Retinal pigment epithelial cell (primary cell): ENCODE data around the gene SCUBE1.
A peak's percentile ranks its signal among the peaks of the same experiment; 100 is the strongest.

Source experiments
- DNase-seq: peaks from one replicate; pipeline ENCODE4 v3.0.0-alpha.2; 2010; ENCODE audit warnings: low read depth
- H3K4me3 ChIP-seq: 2 replicates; pipeline ENCODE4 v1.5.1; 2011; ENCODE audit warnings: mild to moderate bottlenecking, low read length, control low read depth, moderate library complexity
- TF ChIP-seq, protein P1 (sequence below): conservative IDR thresholded peaks from 2 replicates; pipeline ENCODE4 v1.5.1; 2011; ENCODE audit warnings: low read depth, low read length, control low read depth, inconsistent platforms

The SCUBE1 gene

GRCh38 chr22:43156413-43156812, 186.8 kb downstream of the SCUBE1 start:
- H3K4me3 ChIP-seq = no peak overlapping the region
- no peak for DNase-seq
- TF ChIP-seq, protein P1, sequence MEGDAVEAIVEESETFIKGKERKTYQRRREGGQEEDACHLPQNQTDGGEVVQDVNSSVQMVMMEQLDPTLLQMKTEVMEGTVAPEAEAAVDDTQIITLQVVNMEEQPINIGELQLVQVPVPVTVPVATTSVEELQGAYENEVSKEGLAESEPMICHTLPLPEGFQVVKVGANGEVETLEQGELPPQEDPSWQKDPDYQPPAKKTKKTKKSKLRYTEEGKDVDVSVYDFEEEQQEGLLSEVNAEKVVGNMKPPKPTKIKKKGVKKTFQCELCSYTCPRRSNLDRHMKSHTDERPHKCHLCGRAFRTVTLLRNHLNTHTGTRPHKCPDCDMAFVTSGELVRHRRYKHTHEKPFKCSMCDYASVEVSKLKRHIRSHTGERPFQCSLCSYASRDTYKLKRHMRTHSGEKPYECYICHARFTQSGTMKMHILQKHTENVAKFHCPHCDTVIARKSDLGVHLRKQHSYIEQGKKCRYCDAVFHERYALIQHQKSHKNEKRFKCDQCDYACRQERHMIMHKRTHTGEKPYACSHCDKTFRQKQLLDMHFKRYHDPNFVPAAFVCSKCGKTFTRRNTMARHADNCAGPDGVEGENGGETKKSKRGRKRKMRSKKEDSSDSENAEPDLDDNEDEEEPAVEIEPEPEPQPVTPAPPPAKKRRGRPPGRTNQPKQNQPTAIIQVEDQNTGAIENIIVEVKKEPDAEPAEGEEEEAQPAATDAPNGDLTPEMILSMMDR = no peak

DNA sequence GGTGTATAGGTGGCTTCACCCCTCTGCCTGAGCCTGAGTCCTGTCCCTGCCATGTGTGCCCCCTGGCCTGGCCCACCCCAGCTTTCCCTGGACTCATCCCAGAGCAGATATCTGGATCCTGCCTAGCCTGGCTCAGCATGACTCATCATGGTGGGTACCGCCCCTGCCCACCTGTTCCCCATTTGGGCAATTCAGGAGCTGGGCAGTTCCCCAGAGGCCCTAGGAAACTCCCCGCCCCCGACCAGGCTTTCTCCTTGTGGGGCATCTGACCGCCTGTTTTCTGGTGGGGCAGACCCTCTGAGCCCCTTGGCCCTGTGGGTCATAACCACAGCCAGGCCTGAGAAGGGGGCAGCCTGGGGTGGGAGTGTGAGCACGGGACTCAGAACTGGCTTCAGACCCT, 187.4 kb downstream of the SCUBE1 start:
- H3K4me3 ChIP-seq = no peak overlapping the region
- no peak for DNase-seq
- TF ChIP-seq, protein P1 = no peak

- TF ChIP-seq, protein P1 = no peak
- H3K4me3 ChIP-seq = no peak overlapping the region
- no peak for DNase-seq
These were observed 188.2 kb downstream of the SCUBE1 start for GRCh38 chr22:43154887-43155536.

- no peak for DNase-seq
- no peak overlapping the region for H3K4me3 ChIP-seq
- TF ChIP-seq, protein P1 = no peak
These were observed 189.3 kb downstream of the SCUBE1 start for GRCh38 chr22:43153899-43154298.

DNA sequence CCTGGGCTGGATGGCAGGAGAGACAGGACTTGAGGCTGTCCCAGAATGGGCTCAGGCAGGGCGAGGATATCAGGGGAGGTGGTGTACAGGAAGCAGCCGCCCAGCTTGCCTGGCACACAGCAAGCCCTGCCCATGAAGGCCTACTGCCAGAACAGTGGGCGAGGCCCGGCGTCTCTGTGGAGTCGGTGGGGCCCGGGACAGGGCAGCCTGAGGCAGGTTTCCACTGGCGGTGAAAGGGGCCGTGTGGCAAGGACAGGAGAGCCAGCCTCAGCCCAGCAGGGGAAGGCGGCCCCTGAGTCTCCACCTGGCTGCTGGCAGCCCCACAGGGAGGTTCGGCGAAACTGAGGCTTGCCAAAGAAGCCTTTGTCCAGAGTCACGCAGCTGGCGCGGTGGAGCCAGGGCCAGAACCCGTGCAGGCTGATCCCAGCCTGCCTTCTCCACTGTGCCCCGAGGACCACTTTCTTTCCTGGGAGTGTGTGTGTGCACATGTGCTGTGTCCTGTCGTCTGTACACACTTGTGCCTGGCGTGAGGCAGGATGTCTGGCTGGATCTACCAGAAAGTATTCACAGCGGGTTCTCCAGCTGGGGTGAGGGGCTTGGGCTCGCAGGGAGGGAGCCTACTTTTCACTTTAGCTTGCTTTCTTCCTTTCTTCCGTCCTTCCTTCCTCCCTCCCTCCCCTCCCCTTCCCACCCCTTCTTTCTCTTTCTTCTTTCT, 190.7 kb downstream of the SCUBE1 start:
- no peak for DNase-seq
- TF ChIP-seq, protein P1 = no peak
- peak overlapping the region; percentile 60 for H3K4me3 ChIP-seq

GRCh38 chr22:43152003-43152356, 191.2 kb downstream of the SCUBE1 start:
- H3K4me3 ChIP-seq = peak overlapping the region; percentile 60
- no peak for DNase-seq
- TF ChIP-seq, protein P1 = no peak
